Right lobe of liver (tissue), 6 donors: ENCODE measurements around the gene CHST13. TPM values are rescaled to one million over a fixed set of nuclear protein-coding genes. Genes with fewer than 3 reads are reported as not detected.
A peak's percentile ranks its signal among the peaks of the same experiment; 100 is the strongest.

Experiments used
- ATAC-seq, 4 donors: fragments of 200-7000 bp; cut with Tn5 transposase; one replicate each; pipeline ENCODE4 v1.9.1; 2020; ENCODE audit warnings: mild to moderate bottlenecking in 4 of 4, moderate library complexity in 4 of 4
- DNase-seq, 3 donors: peaks; one replicate each; pipeline ENCODE4 v3.0.0-alpha.2; 2020
- H3K27ac ChIP-seq, 3 donors: fragments of 200-600 bp; one replicate each; pipeline ENCODE4 v1.8.0; 2022
- H3K27me3 ChIP-seq, 2 donors: fragments of 200-600 bp; one replicate each; pipeline ENCODE4 v1.8.0; 2022
- H3K36me3 ChIP-seq, 4 donors: fragments of 200-600 bp; sonication (generic) in 1 of 4; one replicate each; pipeline versions ENCODE4 v1.5.1 to v1.8.0; 2017 to 2022; ENCODE audit warnings: control low read depth in 1 of 4
- H3K4me1 ChIP-seq, 4 donors: fragments of 200-600 bp; sonication (generic) in 1 of 4; one replicate each; pipeline versions ENCODE4 v1.5.1 to v1.8.0; 2017 to 2022; ENCODE audit warnings: control low read depth in 1 of 4
- H3K4me3 ChIP-seq, 3 donors: fragments of 200-600 bp; one replicate each; pipeline ENCODE4 v1.8.0; 2022
- H3K9me3 ChIP-seq, 4 donors: fragments of 200-600 bp; sonication (generic) in 1 of 4; one replicate each; pipeline versions ENCODE4 v1.5.1 to v1.8.0; 2017 to 2022; ENCODE audit warnings: control low read depth in 1 of 4
- POLR2A ChIP-seq: fragments of 450-650 bp; IDR thresholded peaks from one replicate; pipeline ENCODE4 v1.6.1; 2017; ENCODE audit warnings: antibody characterized with exemption, mild to moderate bottlenecking
- WGBS: methylation state at CpG from one replicate; pipeline ENCODE4 v1.1.6; 2018; ENCODE audit warnings: low coverage, low lambda C conversion rate; ENCODE audit not compliant: insufficient coverage; ENCODE audit errors: missing lambda C conversion rate; 5-methylcytosine and 5-hydroxymethylcytosine counted together
- intact Hi-C, 2 donors: fragments of 100-400 bp; cut with DNase I; formaldehyde crosslinking; loops; one replicate each; pipeline versions ENCODE4 v1.11.2 to v1.14.1; 2022
- total RNA-seq, 6 experiments: library from RNA; depleted of rRNA in 2 of 6; stranded (reverse); fragments of >200 nt in 2 of 6; fragmentation: NEBNext Ultra II Directional in 3 of 6; extraction: Animal tissue kit (Norgen Biotek cat#: 25700) in 3 of 6; gene quantifications; one replicate each; pipeline versions ENCODE4 v1.1.0 to v1.2.4, GENCODE V29; 2016 to 2023
- TF ChIP-seq, protein P1 (sequence below), 4 donors: fragments of 200-600 bp in 3 of 4; fragments of 450-650 bp in 1 of 4; IDR thresholded peaks; one replicate each; pipeline versions ENCODE4 v1.5.1 to v1.8.0; 2016 to 2022; ENCODE audit warnings: antibody characterized with exemption in 4 of 4, mild to moderate bottlenecking in 2 of 4
- donor health status: DM: no; HTN: yes; CAD: no.
- donor health status: DM: no; HTN: no; CAD: no.
- donor health status: DM: no; HTN: no; CAD: no.
- donor health status: DM: no; HTN: yes; CAD: no.
- donor health status: DM: no; HTN: yes; CAD: no.

Gene CHST13
- total RNA-seq, 6 experiments from 2014 or later = 23.5 to 48.9 (median 28.2) TPM

GRCh38 chr3:126515066-126515706 lies 8.8 kb upstream of the CHST13 start:
- Histone ChIP-seq H3K4me1 (peaks cover 0 to 54% (median 14%) of the 10 kb centered on the region in 4 donors), H3K9me3 (no peaks in the 10 kb centered on the region), H3K27me3 (no peaks in the 10 kb centered on the region), H3K36me3 (no peaks in the 10 kb centered on the region), H3K4me3 (peak overlapping the region in 1 of 3 donors; percentile 6), H3K27ac (no peak overlapping the region)
- DNase-seq (peak in 2 of 3 donors; percentile 31 to 46), ATAC-seq (no peak)
- TF ChIP-seq, protein P1, sequence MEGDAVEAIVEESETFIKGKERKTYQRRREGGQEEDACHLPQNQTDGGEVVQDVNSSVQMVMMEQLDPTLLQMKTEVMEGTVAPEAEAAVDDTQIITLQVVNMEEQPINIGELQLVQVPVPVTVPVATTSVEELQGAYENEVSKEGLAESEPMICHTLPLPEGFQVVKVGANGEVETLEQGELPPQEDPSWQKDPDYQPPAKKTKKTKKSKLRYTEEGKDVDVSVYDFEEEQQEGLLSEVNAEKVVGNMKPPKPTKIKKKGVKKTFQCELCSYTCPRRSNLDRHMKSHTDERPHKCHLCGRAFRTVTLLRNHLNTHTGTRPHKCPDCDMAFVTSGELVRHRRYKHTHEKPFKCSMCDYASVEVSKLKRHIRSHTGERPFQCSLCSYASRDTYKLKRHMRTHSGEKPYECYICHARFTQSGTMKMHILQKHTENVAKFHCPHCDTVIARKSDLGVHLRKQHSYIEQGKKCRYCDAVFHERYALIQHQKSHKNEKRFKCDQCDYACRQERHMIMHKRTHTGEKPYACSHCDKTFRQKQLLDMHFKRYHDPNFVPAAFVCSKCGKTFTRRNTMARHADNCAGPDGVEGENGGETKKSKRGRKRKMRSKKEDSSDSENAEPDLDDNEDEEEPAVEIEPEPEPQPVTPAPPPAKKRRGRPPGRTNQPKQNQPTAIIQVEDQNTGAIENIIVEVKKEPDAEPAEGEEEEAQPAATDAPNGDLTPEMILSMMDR (IDR thresholded peaks at IDR 0.05) = no peak
- no peak for TF ChIP-seq POLR2A
- intact Hi-C loops = no loop called here
- 50% methylated on average over 1 of the region's 8 CpGs for WGBS

GRCh38 chr3:126516152-126516935 lies 7.6 kb upstream of the CHST13 start:
- intact Hi-C loops = no loop called here
- no peak for ATAC-seq
- TF ChIP-seq, protein P1 (IDR thresholded peaks at IDR 0.05) = no peak
- TF ChIP-seq POLR2A = no peak
- 29% methylated on average over 6 of the region's 6 CpGs for WGBS
- DNase-seq = peak in 2 of 3 donors; percentile 19 to 43
- H3K4me3 ChIP-seq = peak overlapping the region; percentile 37 to 81 (median 40)
- no peaks in the 10 kb centered on the region for H3K9me3 ChIP-seq
- no peaks in the 10 kb centered on the region for H3K27me3 ChIP-seq
- no peaks in the 10 kb centered on the region for H3K36me3 ChIP-seq
- peaks cover 0 to 59% (median 14%) of the 10 kb centered on the region in 4 donors for H3K4me1 ChIP-seq
- H3K27ac ChIP-seq = peak overlapping the region in 2 of 3 donors; percentile 19 to 84

DNA sequence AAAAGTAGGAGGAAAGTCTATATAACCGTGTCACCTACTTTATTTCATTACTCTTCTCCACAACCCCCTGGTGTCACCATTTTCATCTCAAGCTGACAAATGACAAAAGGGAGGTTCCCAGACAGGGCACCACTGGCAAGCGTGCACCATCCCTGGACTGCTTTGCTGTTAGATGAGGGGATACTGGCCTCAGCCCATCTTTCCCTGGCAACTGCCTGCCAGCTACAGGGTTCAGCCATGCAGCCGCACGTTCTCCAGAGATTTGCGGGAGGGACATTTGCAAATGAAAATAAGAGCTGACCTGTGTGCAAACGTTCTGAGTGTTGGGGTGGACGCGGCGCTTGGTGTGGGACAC lies 7.0 kb upstream of the CHST13 start:
- intact Hi-C loops = no loop called here
- ATAC-seq (no peak), DNase-seq (no peak)
- Histone ChIP-seq H3K36me3 (no peaks in the 10 kb centered on the region), H3K9me3 (no peaks in the 10 kb centered on the region), H3K27ac (peak overlapping the region in 2 of 3 donors; percentile 19 to 84), H3K27me3 (no peaks in the 10 kb centered on the region), H3K4me1 (peaks cover 0 to 54% (median 13%) of the 10 kb centered on the region in 4 donors), H3K4me3 (peak overlapping the region; percentile 37 to 81 (median 40))
- WGBS = 32% methylated on average over 6 of the region's 9 CpGs
- TF ChIP-seq, protein P1 (IDR thresholded peaks at IDR 0.05) = no peak
- TF ChIP-seq POLR2A = no peak

GRCh38 chr3:126517291-126517951 lies 6.5 kb upstream of the CHST13 start, which contains the start of gene UROC1:
Gene UROC1 (minus strand): TSS chr3:126517773. CDS start chr3:126517719, 54 bp downstream.
- peak; percentile 86 to 96 (median 96) for DNase-seq
- peak within 1 kb of the TSS; percentile 37 to 81 (median 40) for H3K4me3 ChIP-seq
- H3K4me1 ChIP-seq = peaks cover 0 to 54% (median 13%) of the 10 kb centered on the region in 4 donors
- intact Hi-C loops = no loop called here
- H3K9me3 ChIP-seq = no peaks in the 10 kb centered on the region
- no peaks in the 10 kb centered on the region for H3K27me3 ChIP-seq
- 56% methylated on average over 3 of the region's 16 CpGs for WGBS
- peak within 1 kb of the TSS in 2 of 3 donors; percentile 60 to 84 for H3K27ac ChIP-seq
- no peaks in the 10 kb centered on the region for H3K36me3 ChIP-seq
- TF ChIP-seq, protein P1 (IDR thresholded peaks at IDR 0.05) = no peak
- peak; percentile 58 for TF ChIP-seq POLR2A
- peak; percentile 81 to 90 (median 83) for ATAC-seq
